ENCODE results near the gene ANTKMT. TPM values are rescaled to one million over a fixed set of nuclear protein-coding genes. Genes with fewer than 3 reads are reported as not detected.

Gene ANTKMT
- total and polyA plus RNA-seq, 7 donors = 18.6 to 53.1 (median 35.5) TPM

DNA sequence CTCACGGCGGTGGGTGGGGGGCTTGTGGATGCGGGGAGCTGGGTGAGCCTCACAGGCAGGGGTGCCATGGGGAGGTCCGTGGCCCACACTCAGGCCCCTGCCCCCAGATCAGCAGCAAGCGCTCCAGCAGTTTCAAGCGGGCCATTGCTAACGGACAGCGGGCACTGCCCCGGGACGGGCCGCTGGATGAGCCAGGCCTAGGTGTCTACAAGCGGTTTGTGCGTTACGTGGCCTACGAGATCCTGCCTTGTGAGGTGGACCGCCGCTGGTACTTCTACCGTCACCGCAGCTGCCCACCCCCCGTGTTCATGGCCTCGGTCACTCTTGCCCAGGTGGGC lies 44.4 kb upstream of the ANTKMT start:
- no peak for DNase-seq
- Histone ChIP-seq H3K27ac (no peak overlapping the region), H3K27me3 (no peaks in the 10 kb centered on the region), H3K36me3 (peaks cover 17 to 27% (median 19%) of the 10 kb centered on the region in 4 donors), H3K4me1 (peaks cover 0 to 40% (median 30%) of the 10 kb centered on the region in 4 donors), H3K4me3 (no peak overlapping the region), H3K9me3 (no peaks in the 10 kb centered on the region)
- intact Hi-C loops (cut with DNase I) = no loop called here
- no peak for TF ChIP-seq POLR2A (IDR thresholded peaks at IDR 0.05)
- TF ChIP-seq, protein P1, sequence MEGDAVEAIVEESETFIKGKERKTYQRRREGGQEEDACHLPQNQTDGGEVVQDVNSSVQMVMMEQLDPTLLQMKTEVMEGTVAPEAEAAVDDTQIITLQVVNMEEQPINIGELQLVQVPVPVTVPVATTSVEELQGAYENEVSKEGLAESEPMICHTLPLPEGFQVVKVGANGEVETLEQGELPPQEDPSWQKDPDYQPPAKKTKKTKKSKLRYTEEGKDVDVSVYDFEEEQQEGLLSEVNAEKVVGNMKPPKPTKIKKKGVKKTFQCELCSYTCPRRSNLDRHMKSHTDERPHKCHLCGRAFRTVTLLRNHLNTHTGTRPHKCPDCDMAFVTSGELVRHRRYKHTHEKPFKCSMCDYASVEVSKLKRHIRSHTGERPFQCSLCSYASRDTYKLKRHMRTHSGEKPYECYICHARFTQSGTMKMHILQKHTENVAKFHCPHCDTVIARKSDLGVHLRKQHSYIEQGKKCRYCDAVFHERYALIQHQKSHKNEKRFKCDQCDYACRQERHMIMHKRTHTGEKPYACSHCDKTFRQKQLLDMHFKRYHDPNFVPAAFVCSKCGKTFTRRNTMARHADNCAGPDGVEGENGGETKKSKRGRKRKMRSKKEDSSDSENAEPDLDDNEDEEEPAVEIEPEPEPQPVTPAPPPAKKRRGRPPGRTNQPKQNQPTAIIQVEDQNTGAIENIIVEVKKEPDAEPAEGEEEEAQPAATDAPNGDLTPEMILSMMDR (IDR thresholded peaks at IDR 0.05) = no peak
- no peak for TF ChIP-seq POLR2AphosphoS5 (IDR thresholded peaks at IDR 0.05)
- TF ChIP-seq EP300 (IDR thresholded peaks at IDR 0.05) = no peak
- WGBS, 2 donors = 29 to 87% methylated on average over 21 of the region's 21 CpGs

DNA sequence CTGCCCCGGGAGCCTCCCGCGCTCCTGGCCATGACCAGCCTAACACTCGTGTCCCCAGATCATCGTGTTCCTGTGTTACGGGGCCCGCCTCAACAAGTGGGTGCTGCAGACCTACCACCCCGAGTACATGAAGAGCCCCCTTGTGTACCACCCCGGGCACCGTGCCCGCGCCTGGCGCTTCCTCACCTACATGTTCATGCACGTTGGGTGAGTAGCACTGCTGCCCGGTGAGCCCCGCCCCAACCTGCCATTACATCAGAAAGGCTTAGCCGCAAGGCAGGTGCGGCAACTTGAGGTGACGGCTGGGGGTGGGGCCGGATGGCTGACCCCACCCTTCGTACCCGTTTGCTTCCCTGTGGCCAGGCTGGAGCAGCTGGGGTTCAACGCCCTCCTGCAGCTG lies 44.0 kb upstream of the ANTKMT start:
- H3K9me3 ChIP-seq = no peaks in the 10 kb centered on the region
- no peak overlapping the region for H3K27ac ChIP-seq
- TF ChIP-seq EP300 (IDR thresholded peaks at IDR 0.05) (no peak), POLR2A (IDR thresholded peaks at IDR 0.05) (peak in 1 of 2 donors; percentile 19)
- no peak for DNase-seq
- H3K4me3 ChIP-seq = no peak overlapping the region
- WGBS, 2 donors = 16 to 52% methylated on average over 23 of the region's 23 CpGs
- intact Hi-C loops (cut with DNase I) = no loop called here
- H3K36me3 ChIP-seq = peaks cover 15 to 27% (median 19%) of the 10 kb centered on the region in 4 donors
- no peaks in the 10 kb centered on the region for H3K27me3 ChIP-seq
- peaks cover 0 to 44% (median 34%) of the 10 kb centered on the region in 4 donors for H3K4me1 ChIP-seq

- H3K4me1 ChIP-seq = peaks cover 0 to 50% (median 40%) of the 10 kb centered on the region in 4 donors
Measured at GRCh38 chr16:677316-678190, 43.4 kb upstream of the ANTKMT start.

DNA sequence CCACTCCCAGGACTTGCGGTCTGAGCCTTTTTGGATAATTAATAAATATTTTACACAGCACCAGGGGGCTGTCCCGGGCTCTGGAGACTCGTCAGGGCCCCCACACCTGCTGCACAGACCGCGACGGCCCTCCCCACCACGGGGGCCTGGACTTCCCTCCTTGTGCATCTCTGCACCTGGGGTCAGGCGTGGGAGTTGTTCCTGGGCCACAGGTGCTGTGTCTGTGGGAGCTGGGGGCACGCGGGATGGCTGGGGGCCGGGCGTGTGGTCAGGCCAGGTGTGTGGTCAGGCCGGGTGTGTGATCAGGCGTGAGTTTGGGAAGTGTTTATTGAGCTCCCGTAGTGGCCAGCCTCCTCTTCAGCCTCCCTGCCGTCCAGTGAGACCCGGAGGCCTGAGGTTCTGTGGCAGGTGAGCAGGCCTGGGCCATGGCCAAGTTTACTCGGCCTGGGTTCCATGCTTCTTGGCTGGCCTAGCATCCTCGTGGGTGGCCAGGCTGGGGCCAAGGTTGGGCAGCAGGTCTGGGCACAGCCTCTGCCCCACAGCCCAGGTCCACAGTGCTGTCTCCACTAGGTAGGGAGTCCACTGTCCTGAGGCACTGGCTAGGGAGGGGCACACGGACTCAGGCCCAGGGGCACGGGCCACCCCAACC lies 42.6 kb upstream of the ANTKMT start:
- TF ChIP-seq, protein P1 (IDR thresholded peaks at IDR 0.05) = no peak
- TF ChIP-seq EP300 (IDR thresholded peaks at IDR 0.05) (no peak), POLR2AphosphoS5 (IDR thresholded peaks at IDR 0.05) (no peak)
- DNase-seq = no peak

More at GRCh38 chr16:677316-678190, 43.4 kb upstream of the ANTKMT start:
- Histone ChIP-seq H3K27me3 (no peaks in the 10 kb centered on the region), H3K9me3 (no peaks in the 10 kb centered on the region), H3K4me3 (no peak overlapping the region), H3K27ac (no peak overlapping the region), H3K36me3 (peaks cover 15 to 27% (median 19%) of the 10 kb centered on the region in 4 donors)
- no peak for DNase-seq
- intact Hi-C loops (cut with DNase I) = no loop called here
- 49 to 63% methylated on average over 57 of the region's 57 CpGs for whole genome bisulfite sequencing, 2 donors
- TF ChIP-seq POLR2A (IDR thresholded peaks at IDR 0.05) = no peak
- TF ChIP-seq, protein P1 (IDR thresholded peaks at IDR 0.05) = no peak
- no peak for TF ChIP-seq EP300 (IDR thresholded peaks at IDR 0.05)
- TF ChIP-seq POLR2AphosphoS5 (IDR thresholded peaks at IDR 0.05) = no peak

More for the DNA sequence above, 42.6 kb upstream of the ANTKMT start:
- H3K4me3 ChIP-seq = no peak overlapping the region
- intact Hi-C loops (cut with DNase I) = no loop called here
- H3K9me3 ChIP-seq = no peaks in the 10 kb centered on the region
- H3K27ac ChIP-seq = peak overlapping the region in 1 of 4 donors; percentile 99
- peaks cover 0 to 58% (median 48%) of the 10 kb centered on the region in 4 donors for H3K4me1 ChIP-seq
- WGBS, 2 donors = 76 to 79% methylated on average over 21 of the region's 21 CpGs
- H3K27me3 ChIP-seq = no peaks in the 10 kb centered on the region
- H3K36me3 ChIP-seq = peaks cover 14 to 27% (median 18%) of the 10 kb centered on the region in 4 donors

Measured in sigmoid colon (tissue), 7 donors.